BE2C (cell line): Measurements from ENCODE around the gene KLHDC7B.

Source experiments
- DNase-seq: peaks from one replicate; pipeline ENCODE4 v3.0.0-alpha.2; 2020
- H3K27me3 ChIP-seq: fragments of 250-450 bp; sonication (Bioruptor Pico); 2 replicates; pipeline ENCODE4 v1.5.1; 2020; ENCODE audit warnings: mild to moderate bottlenecking
- H3K36me3 ChIP-seq: fragments of 250-450 bp; sonication (Bioruptor Pico); 2 replicates; pipeline ENCODE4 v1.5.1; 2020; ENCODE audit warnings: mild to moderate bottlenecking
- H3K4me1 ChIP-seq: fragments of 250-450 bp; sonication (Bioruptor Pico); 2 replicates; pipeline ENCODE4 v1.5.1; 2020
- H3K4me3 ChIP-seq: 2 replicates; pipeline ENCODE4 v1.5.1; 2011; ENCODE audit warnings: low read depth, low read length
- H3K9me3 ChIP-seq: fragments of 250-450 bp; sonication (Bioruptor Pico); 2 replicates; pipeline ENCODE4 v1.5.1; 2020
- TF ChIP-seq, protein P1 (sequence below): IDR thresholded peaks from 2 replicates; pipeline ENCODE4 v1.5.1; 2012; ENCODE audit warnings: mild to moderate bottlenecking, low read depth, low read length

The KLHDC7B gene

DNA sequence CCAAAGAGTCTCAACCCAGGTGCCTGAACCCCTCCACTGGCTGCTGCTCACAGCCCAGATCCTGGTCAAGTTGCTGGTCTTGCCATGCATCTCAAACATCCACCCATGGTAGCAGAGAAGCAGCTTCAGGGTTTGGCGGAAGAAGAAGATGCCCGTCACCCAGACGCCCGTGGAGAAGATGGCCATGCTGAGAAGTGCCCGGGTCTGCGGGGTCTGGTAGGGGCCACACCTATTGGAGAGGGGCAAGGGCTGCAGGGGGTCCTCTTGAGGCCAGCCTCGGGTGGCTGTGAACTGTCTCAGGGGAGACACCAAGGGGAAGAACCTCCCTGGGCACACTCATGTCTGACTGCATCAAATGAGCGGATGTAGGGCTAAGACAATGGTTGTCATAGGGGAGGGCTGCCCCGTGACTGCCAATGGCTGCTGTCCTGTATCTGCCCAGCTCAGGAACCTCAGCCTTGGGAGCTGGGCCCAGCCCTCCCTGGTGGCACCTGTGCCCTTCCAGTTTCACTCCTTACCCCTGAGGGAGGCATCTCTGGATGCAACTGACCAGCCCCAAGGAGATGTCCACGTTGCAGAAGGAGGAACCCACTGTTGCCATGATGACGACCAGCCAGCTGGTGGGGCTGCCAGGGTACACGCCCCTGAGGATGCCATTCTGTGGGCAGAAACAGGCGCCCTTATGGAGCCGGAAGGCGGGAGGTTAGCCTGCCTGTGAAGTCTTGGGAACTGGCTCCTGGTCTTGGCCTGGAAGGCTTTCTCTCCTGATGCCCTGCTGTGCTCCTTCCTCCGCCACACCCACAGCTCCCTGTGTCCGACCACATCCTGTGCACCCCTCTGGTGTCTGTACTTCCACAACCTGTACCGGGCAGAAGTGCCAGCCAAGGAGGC is 31.4 kb downstream of the KLHDC7B start:
- 0 out of 2 replicates have a peak, but pooled peaks cover 3% of the 10 kb centered on the region for H3K36me3 ChIP-seq
- no peaks in the 10 kb centered on the region for H3K27me3 ChIP-seq
- no peaks in the 10 kb centered on the region for H3K4me1 ChIP-seq
- no peaks in the 10 kb centered on the region for H3K9me3 ChIP-seq
- no peak for DNase-seq
- no peak overlapping the region for H3K4me3 ChIP-seq
- TF ChIP-seq, protein P1, sequence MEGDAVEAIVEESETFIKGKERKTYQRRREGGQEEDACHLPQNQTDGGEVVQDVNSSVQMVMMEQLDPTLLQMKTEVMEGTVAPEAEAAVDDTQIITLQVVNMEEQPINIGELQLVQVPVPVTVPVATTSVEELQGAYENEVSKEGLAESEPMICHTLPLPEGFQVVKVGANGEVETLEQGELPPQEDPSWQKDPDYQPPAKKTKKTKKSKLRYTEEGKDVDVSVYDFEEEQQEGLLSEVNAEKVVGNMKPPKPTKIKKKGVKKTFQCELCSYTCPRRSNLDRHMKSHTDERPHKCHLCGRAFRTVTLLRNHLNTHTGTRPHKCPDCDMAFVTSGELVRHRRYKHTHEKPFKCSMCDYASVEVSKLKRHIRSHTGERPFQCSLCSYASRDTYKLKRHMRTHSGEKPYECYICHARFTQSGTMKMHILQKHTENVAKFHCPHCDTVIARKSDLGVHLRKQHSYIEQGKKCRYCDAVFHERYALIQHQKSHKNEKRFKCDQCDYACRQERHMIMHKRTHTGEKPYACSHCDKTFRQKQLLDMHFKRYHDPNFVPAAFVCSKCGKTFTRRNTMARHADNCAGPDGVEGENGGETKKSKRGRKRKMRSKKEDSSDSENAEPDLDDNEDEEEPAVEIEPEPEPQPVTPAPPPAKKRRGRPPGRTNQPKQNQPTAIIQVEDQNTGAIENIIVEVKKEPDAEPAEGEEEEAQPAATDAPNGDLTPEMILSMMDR = no peak

DNA sequence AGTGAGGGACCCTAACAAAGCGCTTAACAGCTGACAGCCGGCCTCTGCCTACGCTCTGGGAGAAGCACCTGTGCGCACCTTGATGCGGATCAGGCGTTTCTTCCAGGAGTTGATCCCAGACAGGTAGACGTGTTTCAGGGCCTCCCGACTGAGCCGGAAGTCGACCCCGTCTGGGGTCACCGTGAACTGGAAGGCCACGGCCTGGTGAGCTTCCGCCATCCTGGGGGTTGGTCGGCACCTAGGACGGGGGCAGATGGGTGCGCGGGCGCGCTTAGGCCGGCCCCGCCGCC is 31.9 kb downstream of the KLHDC7B start:
- H3K9me3 ChIP-seq = no peaks in the 10 kb centered on the region
- 0 out of 2 replicates have a peak, but pooled peaks cover 3% of the 10 kb centered on the region for H3K36me3 ChIP-seq
- H3K4me3 ChIP-seq = no peak overlapping the region
- H3K27me3 ChIP-seq = no peaks in the 10 kb centered on the region
- DNase-seq = no peak
- TF ChIP-seq, protein P1 = no peak
- no peaks in the 10 kb centered on the region for H3K4me1 ChIP-seq

DNA sequence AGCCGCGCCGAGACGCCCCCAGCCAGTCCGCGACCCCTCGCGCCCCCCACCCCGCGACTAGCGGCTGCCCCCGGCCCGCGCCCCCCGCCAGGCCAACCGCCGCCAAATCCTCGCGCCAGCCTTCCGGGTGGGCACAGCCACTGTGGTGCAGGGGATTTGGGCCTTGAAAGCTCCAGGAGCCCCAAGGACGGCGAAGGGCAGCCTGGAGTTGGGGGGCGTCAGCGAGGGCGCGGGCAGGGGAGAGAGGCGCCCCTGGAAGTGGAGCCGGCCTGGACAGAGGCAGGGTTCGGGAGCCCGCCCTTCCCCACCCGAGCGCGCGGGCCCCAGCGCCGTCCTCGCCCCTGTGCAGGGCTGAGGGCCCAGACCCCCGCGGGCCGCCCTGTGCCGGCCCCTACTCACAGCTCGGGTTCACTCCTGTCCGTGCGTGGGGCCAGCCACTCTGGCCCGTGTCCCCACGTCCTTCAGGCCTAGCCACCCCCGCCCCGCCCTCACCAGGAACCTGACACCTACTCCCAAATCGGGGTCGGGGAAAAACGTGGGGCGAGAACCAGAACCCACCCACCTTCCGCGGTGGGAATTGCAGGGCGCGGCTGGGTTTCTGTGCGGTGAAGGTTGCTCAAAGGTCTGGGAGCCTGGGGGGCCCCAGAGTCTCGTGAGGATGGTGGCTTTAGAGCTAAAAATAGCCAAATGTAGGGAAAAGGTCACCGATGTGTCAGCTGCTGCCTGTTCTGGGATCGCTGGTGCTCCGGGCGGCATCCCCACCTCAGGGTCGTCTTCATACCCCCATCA is 32.5 kb downstream of the KLHDC7B start, which contains the start of gene CPT1B:
TSS of gene CPT1B (minus strand) at position 441 of the 789 bp plus-strand sequence. CDS start 512 bp downstream, outside the sequence.
- no peak for DNase-seq
- TF ChIP-seq, protein P1 = no peak
- Histone ChIP-seq H3K27me3 (no peaks in the 10 kb centered on the region), H3K9me3 (no peaks in the 10 kb centered on the region), H3K36me3 (0 out of 2 replicates have a peak, but pooled peaks cover 3% of the 10 kb centered on the region), H3K4me3 (no peak within 1 kb of the TSS), H3K4me1 (no peaks in the 10 kb centered on the region)

DNA sequence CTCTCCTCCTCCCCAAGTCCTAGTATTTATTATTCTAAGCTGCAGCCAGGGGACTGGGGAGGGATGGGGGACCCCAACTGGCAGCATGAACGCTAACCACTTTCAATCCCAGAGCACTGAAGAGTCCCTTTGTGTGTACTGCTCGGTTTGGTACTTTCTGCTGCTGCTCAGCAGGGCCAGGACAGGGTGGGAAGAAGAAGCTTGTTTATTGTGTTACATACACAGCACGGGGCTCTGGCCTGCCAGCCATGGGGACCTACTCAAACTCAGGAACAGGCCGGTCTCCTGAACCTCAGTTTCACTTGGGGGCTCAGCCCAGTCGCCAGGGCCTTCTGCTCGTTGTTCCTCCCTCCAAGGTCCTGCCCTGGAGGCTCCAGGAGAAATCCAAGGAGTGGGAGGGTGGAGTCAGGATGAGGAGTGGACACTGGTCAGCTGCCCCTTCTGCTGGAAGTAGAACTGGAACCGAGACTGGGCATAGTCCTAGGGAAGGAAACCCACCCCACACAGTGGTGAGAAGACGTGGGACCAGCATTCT is 33.1 kb downstream of the KLHDC7B start:
- Histone ChIP-seq H3K4me3 (no peak overlapping the region), H3K27me3 (no peaks in the 10 kb centered on the region), H3K9me3 (no peaks in the 10 kb centered on the region), H3K4me1 (no peaks in the 10 kb centered on the region), H3K36me3 (0 out of 2 replicates have a peak, but pooled peaks cover 3% of the 10 kb centered on the region)
- TF ChIP-seq, protein P1 = no peak
- no peak for DNase-seq

DNA sequence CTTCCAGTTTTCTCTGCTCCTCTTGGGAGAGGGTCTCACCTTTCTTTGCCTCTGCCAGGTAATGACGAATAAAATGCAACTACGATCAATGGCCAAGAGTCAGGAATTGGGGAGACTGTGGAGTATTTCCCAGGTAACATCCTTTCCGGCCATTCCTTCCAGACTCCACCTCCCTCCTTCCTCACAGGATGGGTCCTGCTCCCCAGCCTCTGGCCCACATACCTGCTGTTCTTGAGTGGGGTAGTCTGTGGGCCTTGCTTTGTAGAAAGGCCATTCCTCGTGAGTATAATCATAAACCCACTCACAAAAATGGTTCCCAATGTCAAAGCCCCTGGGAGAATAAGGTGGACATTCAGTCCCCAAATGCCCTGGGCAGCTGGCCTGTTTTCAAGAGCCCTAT is 34.1 kb downstream of the KLHDC7B start:
- no peak overlapping the region for H3K4me3 ChIP-seq
- DNase-seq = no peak
- no peaks in the 10 kb centered on the region for H3K4me1 ChIP-seq
- 0 out of 2 replicates have a peak, but pooled peaks cover 3% of the 10 kb centered on the region for H3K36me3 ChIP-seq
- TF ChIP-seq, protein P1 = no peak
- no peaks in the 10 kb centered on the region for H3K9me3 ChIP-seq
- H3K27me3 ChIP-seq = no peaks in the 10 kb centered on the region
